Smooth muscle cell (in vitro differentiated cells): Measurements from ENCODE around the gene COX10. TPM values are rescaled to one million over a fixed set of nuclear protein-coding genes. Genes with fewer than 3 reads are reported as not detected.

ENCODE experiments used
- DNase-seq: peaks from one replicate; lab custom pipeline; 2025; ENCODE audit not compliant: unreplicated experiment; lab: John Stamatoyannopoulos, UW
- H2AFZ ChIP-seq: fragments of 200-600 bp; sonication (generic); 2 replicates; pipeline ENCODE4 v1.6.0; 2016; ENCODE audit warnings: antibody characterized with exemption, low read depth, mild to moderate bottlenecking
- H3F3A ChIP-seq: fragments of 200-600 bp; sonication (generic); 2 replicates; pipeline ENCODE4 v1.6.0; 2017; ENCODE audit warnings: antibody characterized with exemption, low read depth
- H3K27ac ChIP-seq: fragments of 200-600 bp; sonication (generic); 2 replicates; pipeline ENCODE4 v1.5.1; 2016; ENCODE audit warnings: low read depth, mild to moderate bottlenecking
- H3K27me3 ChIP-seq: fragments of 200-600 bp; sonication (generic); 2 replicates; pipeline ENCODE4 v1.6.1; 2016; ENCODE audit warnings: low read depth, mild to moderate bottlenecking
- H3K36me3 ChIP-seq: fragments of 200-600 bp; sonication (generic); 2 replicates; pipeline ENCODE4 v1.5.1; 2016; ENCODE audit warnings: low read depth
- H3K4me1 ChIP-seq: fragments of 200-600 bp; sonication (generic); 2 replicates; pipeline ENCODE4 v1.5.1; 2016; ENCODE audit warnings: low read depth
- H3K4me2 ChIP-seq: fragments of 200-600 bp; sonication (generic); 2 replicates; pipeline ENCODE4 v1.6.0; 2016; ENCODE audit warnings: mild to moderate bottlenecking
- H3K4me3 ChIP-seq: fragments of 200-600 bp; sonication (generic); 2 replicates; pipeline ENCODE4 v1.5.1; 2016; ENCODE audit warnings: mild to moderate bottlenecking
- H3K79me2 ChIP-seq: fragments of 200-600 bp; sonication (generic); 2 replicates; pipeline ENCODE4 v1.6.0; 2016; ENCODE audit warnings: low read depth, mild to moderate bottlenecking
- H3K9ac ChIP-seq: fragments of 200-600 bp; sonication (generic); 2 replicates; pipeline ENCODE4 v1.6.0; 2016; ENCODE audit warnings: low read depth
- H3K9me3 ChIP-seq: fragments of 200-600 bp; sonication (generic); replicated peaks from 2 replicates; pipeline ENCODE4 v1.5.1; 2016; ENCODE audit warnings: low read depth
- H4K20me1 ChIP-seq: fragments of 200-600 bp; sonication (generic); 2 replicates; pipeline ENCODE4 v1.6.0; 2016; ENCODE audit warnings: low read depth
- WGBS: methylation state at CpG from one replicate; pipeline ENCODE4 v1.1.7; 2016; ENCODE audit warnings: low lambda C conversion rate; 5-methylcytosine and 5-hydroxymethylcytosine counted together
- polyA plus RNA-seq: library from polyadenylated mRNA; unstranded; fragments of >200 nt; fragmentation: Nextera tagmentation; extraction: Ambion mirVana; gene quantifications from 2 replicates; pipeline ENCODE4 v1.2.1, GENCODE V29; 2016
- total RNA-seq: library from RNA; depleted of rRNA; stranded (reverse); fragments of >200 nt; gene quantifications from 2 replicates; pipeline ENCODE4 v1.2.3, GENCODE V29; 2014
- TF ChIP-seq, protein P1 (sequence below): fragments of 200-600 bp; sonication (generic); IDR thresholded peaks from 2 replicates; pipeline ENCODE4 v1.5.1; 2017; ENCODE audit warnings: borderline replicate concordance, mild to moderate bottlenecking, antibody characterized with exemption; ENCODE audit not compliant: insufficient read depth, poor library complexity, severe bottlenecking

COX10 gene
- total and polyA plus RNA-seq, 2 experiments from 2014 or later = 15.1 to 18.4 TPM

DNA sequence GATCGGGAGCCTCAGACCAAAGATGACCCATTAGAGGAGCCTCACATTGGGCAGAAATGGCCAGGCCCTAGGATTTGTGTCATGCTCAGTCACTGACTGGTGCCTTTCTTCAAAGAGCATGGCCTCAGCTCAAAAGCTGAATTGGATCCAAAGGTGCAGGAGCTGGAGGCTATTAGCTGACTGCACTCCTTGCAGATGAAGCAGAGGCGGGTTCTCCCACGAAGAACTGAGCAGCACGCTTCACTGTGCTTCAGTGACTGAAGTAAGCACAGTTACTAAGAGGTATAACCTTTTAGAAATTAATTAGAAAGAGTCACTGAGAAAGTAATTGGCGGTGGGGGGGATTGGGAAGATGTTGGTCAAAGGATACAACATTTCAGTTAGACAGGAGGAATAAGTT is 18.7 kb upstream of the COX10 start:
- H3K4me1 ChIP-seq = no peaks in the 10 kb centered on the region
- H2AFZ ChIP-seq = no peak overlapping the region
- H3K4me2 ChIP-seq = no peak overlapping the region
- no peaks in the 10 kb centered on the region for H4K20me1 ChIP-seq
- WGBS = 86% methylated on average over 5 of the region's 5 CpGs
- TF ChIP-seq, protein P1, sequence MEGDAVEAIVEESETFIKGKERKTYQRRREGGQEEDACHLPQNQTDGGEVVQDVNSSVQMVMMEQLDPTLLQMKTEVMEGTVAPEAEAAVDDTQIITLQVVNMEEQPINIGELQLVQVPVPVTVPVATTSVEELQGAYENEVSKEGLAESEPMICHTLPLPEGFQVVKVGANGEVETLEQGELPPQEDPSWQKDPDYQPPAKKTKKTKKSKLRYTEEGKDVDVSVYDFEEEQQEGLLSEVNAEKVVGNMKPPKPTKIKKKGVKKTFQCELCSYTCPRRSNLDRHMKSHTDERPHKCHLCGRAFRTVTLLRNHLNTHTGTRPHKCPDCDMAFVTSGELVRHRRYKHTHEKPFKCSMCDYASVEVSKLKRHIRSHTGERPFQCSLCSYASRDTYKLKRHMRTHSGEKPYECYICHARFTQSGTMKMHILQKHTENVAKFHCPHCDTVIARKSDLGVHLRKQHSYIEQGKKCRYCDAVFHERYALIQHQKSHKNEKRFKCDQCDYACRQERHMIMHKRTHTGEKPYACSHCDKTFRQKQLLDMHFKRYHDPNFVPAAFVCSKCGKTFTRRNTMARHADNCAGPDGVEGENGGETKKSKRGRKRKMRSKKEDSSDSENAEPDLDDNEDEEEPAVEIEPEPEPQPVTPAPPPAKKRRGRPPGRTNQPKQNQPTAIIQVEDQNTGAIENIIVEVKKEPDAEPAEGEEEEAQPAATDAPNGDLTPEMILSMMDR = no peak
- no peaks in the 10 kb centered on the region for H3K36me3 ChIP-seq
- H3K9ac ChIP-seq = no peak overlapping the region
- no peak for DNase-seq
- no peak overlapping the region for H3K4me3 ChIP-seq
- H3K79me2 ChIP-seq = peaks cover 3% of the 10 kb centered on the region
- no peaks in the 10 kb centered on the region for H3F3A ChIP-seq
- H3K9me3 ChIP-seq = no peaks in the 10 kb centered on the region
- H3K27ac ChIP-seq = no peak overlapping the region
- no peaks in the 10 kb centered on the region for H3K27me3 ChIP-seq

DNA sequence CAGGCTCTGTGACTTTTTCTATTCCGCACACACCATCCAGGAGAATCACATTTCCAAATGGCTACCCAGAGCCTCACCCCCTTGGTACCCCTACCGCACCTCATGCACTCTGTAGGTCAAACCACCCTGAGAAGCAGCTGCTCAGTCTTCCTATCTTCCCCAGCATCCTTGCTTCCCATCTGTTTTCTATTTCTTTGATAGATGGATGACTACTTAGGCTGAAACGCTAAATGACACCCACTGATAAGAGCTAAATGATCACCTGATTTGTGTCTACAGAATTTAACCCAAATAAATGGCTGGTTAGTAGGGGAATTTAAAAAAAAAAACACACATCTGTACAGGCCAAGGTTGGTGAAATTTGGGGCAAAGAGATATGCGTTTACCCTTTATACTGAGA is 17.6 kb upstream of the COX10 start:
- DNase-seq = no peak
- no peaks in the 10 kb centered on the region for H4K20me1 ChIP-seq
- H3F3A ChIP-seq = no peaks in the 10 kb centered on the region
- no peaks in the 10 kb centered on the region for H3K27me3 ChIP-seq
- no peak overlapping the region for H3K9ac ChIP-seq
- H3K36me3 ChIP-seq = no peaks in the 10 kb centered on the region
- H3K4me3 ChIP-seq = no peak overlapping the region
- TF ChIP-seq, protein P1 = no peak
- WGBS = 94% methylated on average over 4 of the region's 4 CpGs
- H2AFZ ChIP-seq = no peak overlapping the region
- H3K9me3 ChIP-seq = no peaks in the 10 kb centered on the region
- H3K27ac ChIP-seq = no peak overlapping the region
- H3K4me1 ChIP-seq = no peaks in the 10 kb centered on the region
- H3K79me2 ChIP-seq = peaks cover 3% of the 10 kb centered on the region
- H3K4me2 ChIP-seq = no peak overlapping the region

DNA sequence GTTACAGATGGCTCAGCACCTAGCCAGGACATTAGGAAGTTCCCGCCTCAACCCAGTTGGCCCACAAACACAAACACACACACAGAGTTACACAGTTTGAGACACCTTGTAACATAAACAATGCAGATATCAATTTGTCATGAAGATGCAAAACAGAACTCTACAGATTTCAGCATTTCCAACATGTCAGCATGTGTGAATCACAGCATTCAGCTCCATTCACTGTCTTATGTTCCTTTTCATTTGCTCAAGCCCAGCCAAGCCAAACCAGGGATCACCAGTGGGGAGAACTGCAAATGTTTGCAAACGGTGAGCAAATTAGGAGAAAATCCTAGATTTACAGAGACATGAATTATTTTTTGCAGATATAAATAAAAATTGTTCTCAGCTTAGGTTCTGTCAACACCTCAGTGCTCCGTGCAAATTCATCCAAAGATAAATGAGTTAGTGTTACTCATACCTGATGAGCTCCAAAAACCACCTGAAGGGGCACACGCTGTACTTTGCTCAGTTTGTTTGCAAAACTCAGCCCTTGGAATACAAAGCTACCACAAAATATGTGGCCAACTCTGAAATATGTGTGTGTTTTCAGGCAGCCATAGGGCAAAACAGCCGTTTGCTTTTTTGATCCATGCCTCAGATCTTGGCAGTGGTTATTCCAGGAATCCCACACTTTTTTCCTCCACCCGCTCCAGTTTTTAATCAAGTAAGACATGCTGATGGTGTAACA is 16.3 kb upstream of the COX10 start:
- H3K4me1 ChIP-seq = no peaks in the 10 kb centered on the region
- TF ChIP-seq, protein P1 = no peak
- H3K4me3 ChIP-seq = no peak overlapping the region
- no peak for DNase-seq
- H2AFZ ChIP-seq = no peak overlapping the region
- 61% methylated on average over 6 of the region's 6 CpGs for WGBS
- H3K36me3 ChIP-seq = no peaks in the 10 kb centered on the region
- no peaks in the 10 kb centered on the region for H4K20me1 ChIP-seq
- H3F3A ChIP-seq = no peaks in the 10 kb centered on the region
- H3K79me2 ChIP-seq = peaks cover 3% of the 10 kb centered on the region
- H3K4me2 ChIP-seq = peak overlapping the region; percentile 8
- no peak overlapping the region for H3K9ac ChIP-seq
- no peaks in the 10 kb centered on the region for H3K27me3 ChIP-seq
- no peak overlapping the region for H3K27ac ChIP-seq
- H3K9me3 ChIP-seq = no peaks in the 10 kb centered on the region

DNA sequence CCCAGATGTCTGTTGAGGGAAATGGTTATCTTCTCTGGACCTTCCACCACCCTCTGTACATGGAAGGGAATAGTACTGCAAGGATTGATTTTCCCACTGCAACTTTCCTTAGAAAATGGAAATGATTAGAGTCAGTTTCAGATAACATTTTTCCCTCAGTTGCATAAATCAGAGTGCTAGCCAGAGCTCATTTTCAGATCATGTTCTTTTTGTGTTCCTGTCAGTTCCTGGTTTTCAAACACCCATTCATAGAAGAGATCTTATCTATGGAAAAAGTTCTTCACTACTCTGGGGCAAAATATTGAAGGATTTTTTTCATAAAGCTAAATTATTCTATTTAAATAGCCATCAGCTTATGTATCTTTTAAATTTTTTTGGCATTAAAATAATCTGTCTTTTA is 11.7 kb upstream of the COX10 start:
- TF ChIP-seq, protein P1 = no peak
- no peak overlapping the region for H3K4me2 ChIP-seq
- no peak overlapping the region for H3K9ac ChIP-seq
- H3K27ac ChIP-seq = no peak overlapping the region
- H3K27me3 ChIP-seq = no peaks in the 10 kb centered on the region
- H3K36me3 ChIP-seq = no peaks in the 10 kb centered on the region
- peaks cover 8% of the 10 kb centered on the region for H4K20me1 ChIP-seq
- no peak for DNase-seq
- no peak overlapping the region for H2AFZ ChIP-seq
- peaks cover 4% of the 10 kb centered on the region for H3F3A ChIP-seq
- H3K9me3 ChIP-seq = no peaks in the 10 kb centered on the region
- H3K4me3 ChIP-seq = no peak overlapping the region
- H3K79me2 ChIP-seq = no peaks in the 10 kb centered on the region
- peaks cover 8% of the 10 kb centered on the region for H3K4me1 ChIP-seq
